SK-N-SH (cell line): ENCODE results near the gene NDUFS7. TPM values are rescaled to one million over a fixed set of nuclear protein-coding genes. Genes with fewer than 3 reads are reported as not detected.

Experiments used
- CTCF ChIA-PET: fragments of 300-600, 350-600 bp; formaldehyde crosslinking; extraction: SDS; loops from one replicate; lab custom pipeline; 2021; lab: Yijun Ruan, JAX
- POLR2A ChIA-PET: fragments of 350-600 bp; sonication (Branson Sonifier 250); formaldehyde crosslinking; extraction: SDS; loops from one replicate; lab custom pipeline; 2020; ENCODE audit warnings: antibody characterized with exemption, inconsistent platforms; lab: Yijun Ruan, JAX
- DNase-seq: peaks from one replicate; pipeline ENCODE4 v3.0.0; 2012
- H2AFZ ChIP-seq: fragments of 200-600 bp; sonication (generic); 2 replicates; pipeline ENCODE4 v1.8.1; 2016; ENCODE audit warnings: antibody characterized with exemption, mild to moderate bottlenecking, low read depth
- H3F3A ChIP-seq: fragments of 200-600 bp; sonication (generic); replicated peaks from 2 replicates; pipeline ENCODE3; 2016; ENCODE audit warnings: antibody characterized with exemption, mild to moderate bottlenecking; ENCODE audit not compliant: insufficient read depth
- H3K27ac ChIP-seq, 2 experiments: fragments of 200-500 bp in 1 of 2; fragments of 200-600 bp in 1 of 2; sonication (Bioruptor generic) in 1 of 2; sonication (generic), shearing (Covaris generic) in 1 of 2; 2 replicates each; pipeline versions ENCODE4 v1.5.1 to v1.6.1; 2014 to 2016; ENCODE audit warnings: low read depth in 2 of 2, inconsistent platforms in 1 of 2, low read length in 1 of 2, mild to moderate bottlenecking in 1 of 2, mixed read lengths in 1 of 2
- H3K27me3 ChIP-seq: fragments of 200-600 bp; sonication (generic), shearing (Covaris generic); 2 replicates; pipeline ENCODE4 v1.6.1; 2016; ENCODE audit warnings: mixed run types; ENCODE audit not compliant: insufficient read depth
- H3K36me3 ChIP-seq, 2 experiments: fragments of 200-500 bp in 1 of 2; fragments of 200-600 bp in 1 of 2; sonication (Bioruptor generic) in 1 of 2; sonication (generic) in 1 of 2; replicated peaks in 1 of 2; 2 replicates each; pipeline versions ENCODE3 to v1.5.1; 2014 to 2016; ENCODE audit warnings: low read length in 1 of 2, mild to moderate bottlenecking in 1 of 2; ENCODE audit not compliant: insufficient read depth in 2 of 2, control insufficient read depth in 1 of 2
- H3K4me1 ChIP-seq, 2 experiments: fragments of 200-500 bp in 1 of 2; fragments of 200-600 bp in 1 of 2; sonication (Bioruptor generic) in 1 of 2; sonication (generic), shearing (Covaris generic) in 1 of 2; 2 replicates each; pipeline versions ENCODE4 v1.5.1 to v1.6.1; 2014 to 2016; ENCODE audit warnings: low read depth in 1 of 2, low read length in 1 of 2, mixed run types in 1 of 2; ENCODE audit not compliant: insufficient read depth in 2 of 2, control insufficient read depth in 1 of 2
- H3K4me2 ChIP-seq: fragments of 200-600 bp; sonication (generic), shearing (Covaris generic); 2 replicates; pipeline ENCODE4 v1.6.1; 2017; ENCODE audit warnings: mixed run types
- H3K4me3 ChIP-seq, 2 experiments: fragments of 200-500 bp in 1 of 2; fragments of 200-600 bp in 1 of 2; sonication (Bioruptor generic) in 1 of 2; sonication (generic), shearing (Covaris generic) in 1 of 2; 2 replicates each; pipeline versions ENCODE4 v1.5.1 to v1.8.1; 2014 to 2016; ENCODE audit warnings: low read depth in 2 of 2, inconsistent platforms in 1 of 2, low read length in 1 of 2, mild to moderate bottlenecking in 1 of 2, mixed read lengths in 1 of 2, moderate library complexity in 1 of 2
- H3K79me2 ChIP-seq: fragments of 200-600 bp; sonication (generic); 2 replicates; pipeline ENCODE4 v1.8.1; 2017; ENCODE audit warnings: mild to moderate bottlenecking; ENCODE audit not compliant: insufficient read depth
- H3K9ac ChIP-seq: fragments of 200-600 bp; sonication (generic); 2 replicates; pipeline ENCODE4 v1.6.1; 2017; ENCODE audit warnings: mixed run types
- H3K9me2 ChIP-seq: fragments of 200-600 bp; sonication (generic); 2 replicates; pipeline ENCODE4 v1.6.1; 2017; ENCODE audit warnings: mixed run types
- H3K9me3 ChIP-seq: fragments of 200-600 bp; sonication (generic); 2 replicates; pipeline ENCODE4 v1.6.1; 2017; ENCODE audit warnings: mixed run types, mild to moderate bottlenecking, moderate library complexity
- H4K20me1 ChIP-seq: fragments of 200-600 bp; sonication (generic); 2 replicates; pipeline ENCODE4 v1.6.1; 2017; ENCODE audit warnings: mild to moderate bottlenecking, mixed run types; ENCODE audit not compliant: insufficient read depth
- EP300 ChIP-seq, 2 experiments: IDR thresholded peaks; 2 replicates each; pipeline versions ENCODE4 v1.4.0 to v1.6.1; 2012; ENCODE audit warnings: borderline replicate concordance in 1 of 2, low read depth in 1 of 2, low read length in 1 of 2
- EZH2phosphoT487 ChIP-seq: fragments of 200-600 bp; sonication (generic); IDR thresholded peaks from 2 replicates; pipeline ENCODE4 v1.6.1; 2017; ENCODE audit warnings: low read depth, mixed run types, mild to moderate bottlenecking, antibody characterized with exemption, moderate library complexity, borderline replicate concordance
- FOXJ3 ChIP-seq: sonication (generic); formaldehyde crosslinking; IDR thresholded peaks from 2 replicates; pipeline ENCODE4 v1.5.1; 2020; ENCODE audit warnings: mild to moderate bottlenecking, missing genetic modification reagents
- FOXM1 ChIP-seq: IDR thresholded peaks from 2 replicates; pipeline ENCODE4 v1.4.0; 2012; ENCODE audit warnings: low read depth, mild to moderate bottlenecking
- GABPA ChIP-seq: IDR thresholded peaks from 2 replicates; pipeline ENCODE4 v1.4.0; 2012; ENCODE audit warnings: low read depth, mild to moderate bottlenecking
- GATA2 ChIP-seq: sonication (generic); formaldehyde crosslinking; IDR thresholded peaks from 2 replicates; pipeline ENCODE4 v1.5.0; 2020; ENCODE audit warnings: mild to moderate bottlenecking, missing genetic modification reagents
- MEF2A ChIP-seq: IDR thresholded peaks from 2 replicates; pipeline ENCODE4 v1.4.0; 2012; ENCODE audit warnings: low read depth, borderline replicate concordance
- MXI1 ChIP-seq: IDR thresholded peaks from 2 replicates; pipeline ENCODE4 v1.6.1; 2012; ENCODE audit warnings: mild to moderate bottlenecking, low read depth, low read length, improper control_type of control experiment
- NFIC ChIP-seq: IDR thresholded peaks from 2 replicates; pipeline ENCODE4 v1.4.0; 2012; ENCODE audit warnings: borderline replicate concordance
- RCOR1 ChIP-seq: fragments of 150-350 bp; IDR thresholded peaks from 2 replicates; pipeline ENCODE4 v1.6.1; 2017; ENCODE audit warnings: antibody characterized with exemption, low read length
- REST ChIP-seq: IDR thresholded peaks from 2 replicates; pipeline ENCODE4 v1.6.1; 2012; ENCODE audit warnings: mild to moderate bottlenecking, low read depth, low read length, moderate library complexity
- RFX5 ChIP-seq: IDR thresholded peaks from 2 replicates; pipeline ENCODE4 v1.6.1; 2012; ENCODE audit warnings: mild to moderate bottlenecking, improper control_type of control experiment, low read length
- RXRA ChIP-seq: IDR thresholded peaks from 2 replicates; pipeline ENCODE4 v1.4.0; 2012; ENCODE audit warnings: low read depth, mild to moderate bottlenecking, borderline replicate concordance
- SIN3A ChIP-seq: IDR thresholded peaks from 2 replicates; pipeline ENCODE4 v1.6.1; 2012; ENCODE audit warnings: low read depth, mild to moderate bottlenecking, low read length, moderate library complexity, borderline replicate concordance
- SMC3 ChIP-seq: IDR thresholded peaks from 2 replicates; pipeline ENCODE4 v1.6.1; 2012; ENCODE audit warnings: low read depth, low read length, improper control_type of control experiment
- TCF12 ChIP-seq: IDR thresholded peaks from 2 replicates; pipeline ENCODE4 v1.4.0; 2012
- USF2 ChIP-seq: fragments of 150-350 bp; IDR thresholded peaks from 2 replicates; pipeline ENCODE4 v1.6.1; 2017; ENCODE audit warnings: antibody characterized with exemption, low read length, low read depth, borderline replicate concordance
- ZBTB33 ChIP-seq: IDR thresholded peaks from 2 replicates; pipeline ENCODE4 v1.4.0; 2012; ENCODE audit warnings: low read depth, borderline replicate concordance
- WGBS: methylation state at CpG from one replicate; pipeline ENCODE4 v1.1.6; 2017; ENCODE audit warnings: low lambda C conversion rate; 5-methylcytosine and 5-hydroxymethylcytosine counted together
- polyA plus RNA-seq, 3 experiments: library from polyadenylated mRNA; depleted of rRNA; stranded (reverse); fragments of >200 nt; gene quantifications; 2 replicates each; pipeline ENCODE4 v1.2.3, GENCODE V29; 2012

NDUFS7 gene
- polyA plus RNA-seq, 1 of the 3 experiments (the other 2 are of a cell fraction) = 66.4 TPM

- H3K4me2 ChIP-seq = no peak overlapping the region
- TF ChIP-seq USF2 = no peak
- TF ChIP-seq REST = no peak
- no peak for TF ChIP-seq TCF12
- TF ChIP-seq RCOR1 = no peak
- no peak for TF ChIP-seq GATA2 (CRISPR knock-in tag)
- TF ChIP-seq RXRA = no peak
- TF ChIP-seq ZBTB33 = no peak
- no peak for TF ChIP-seq MEF2A
- no peak for TF ChIP-seq NFIC
- TF ChIP-seq GABPA = no peak
- no peak for TF ChIP-seq EP300 (IDR thresholded peaks at IDR 0.05; ENCODE audit: borderline replicate concordance in 1 of 2, low read depth in 1 of 2, low read length in 1 of 2)
- no peak for TF ChIP-seq SIN3A
- no peak for TF ChIP-seq FOXM1
- TF ChIP-seq EZH2phosphoT487 = no peak
- TF ChIP-seq SMC3 = no peak
- no peak for TF ChIP-seq RFX5
- TF ChIP-seq FOXJ3 (CRISPR knock-in tag) = no peak
- TF ChIP-seq MXI1 = no peak
- POLR2A ChIA-PET = interaction anchor here (0.9 to 1.5 kb wide), 2 partner anchors 24 to 137 kb away, joined by 3 to 5 read pairs; partner anchors contain the start of gene FAM174C
- no peak overlapping the region; a peak in 1 of 4 replicates for H3K27ac ChIP-seq
- H3K36me3 ChIP-seq = peaks cover 0 to 20% of the 10 kb centered on the region in 2 experiments
- H3K4me3 ChIP-seq = no peak overlapping the region
- peaks cover 14 to 27% of the 10 kb centered on the region in 2 experiments; a peak in 3 of 4 replicates for H3K4me1 ChIP-seq
- peaks cover 98% of the 10 kb centered on the region for H3K79me2 ChIP-seq
- no peak for DNase-seq
- H3K9ac ChIP-seq = no peak overlapping the region
- no peak overlapping the region for H2AFZ ChIP-seq
- CTCF ChIA-PET = interaction anchor here (1.3 to 2.8 kb wide), 3 partner anchors 20 to 146 kb away, joined by 3 to 13 read pairs (median 5); no protein-coding TSS in a partner anchor
- H4K20me1 ChIP-seq = peaks cover 88% of the 10 kb centered on the region
- no peaks in the 10 kb centered on the region for H3K27me3 ChIP-seq
- no peaks in the 10 kb centered on the region for H3K9me2 ChIP-seq
- WGBS = 85% methylated on average over 12 of the region's 21 CpGs
- H3K9me3 ChIP-seq = no peaks in the 10 kb centered on the region
- H3F3A ChIP-seq = no peaks in the 10 kb centered on the region
These were observed 28.7 kb downstream of the NDUFS7 start for GRCh38 chr19:1412323-1412923.
